Activated naive CD4-positive, alpha-beta T cell treated with anti-CD3 and anti-CD28 coated beads, Interleukin-2, amount 50 U/mL, for 16 hours (primary cell): Measurements from ENCODE around the gene KRT32.

Experiments used
- DNase-seq: peaks from one replicate; pipeline ENCODE4 v3.0.0-alpha.2; 2020

KRT32 gene

GRCh38 chr17:41466988-41467387, at the start of gene KRT32:
Gene KRT32, minus strand, starts transcription at chr17:41467386. Its CDS starts 61 bp downstream, at chr17:41467325.
- no peak for DNase-seq

GRCh38 chr17:41516830-41517283, 49.7 kb upstream of the KRT32 start:
- DNase-seq = no peak

- no peak for DNase-seq
Observed at GRCh38 chr17:41516147-41516829, 49.1 kb upstream of the KRT32 start.

GRCh38 chr17:41513168-41513547, 46.0 kb upstream of the KRT32 start:
- no peak for DNase-seq

- DNase-seq = no peak
Observed at GRCh38 chr17:41512546-41513167, 45.5 kb upstream of the KRT32 start.

- DNase-seq = no peak
Observed at GRCh38 chr17:41511716-41512115, 44.5 kb upstream of the KRT32 start.

GRCh38 chr17:41511116-41511515, 43.9 kb upstream of the KRT32 start:
- no peak for DNase-seq

- DNase-seq = no peak
Observed at GRCh38 chr17:41510251-41511065, 43.3 kb upstream of the KRT32 start.

GRCh38 chr17:41507315-41507880, 40.2 kb upstream of the KRT32 start:
- DNase-seq = no peak

- DNase-seq = no peak
Observed at GRCh38 chr17:41505809-41506767, 38.9 kb upstream of the KRT32 start.

GRCh38 chr17:41505007-41505808, 38.0 kb upstream of the KRT32 start, which contains the start of gene KRT13:
Gene KRT13, minus strand, starts transcription at chr17:41505612. Its CDS starts 62 bp downstream, at chr17:41505550.
- no peak for DNase-seq

GRCh38 chr17:41504246-41504977, 37.2 kb upstream of the KRT32 start:
- DNase-seq = no peak

GRCh38 chr17:41503202-41503601, 36.0 kb upstream of the KRT32 start:
- no peak for DNase-seq

GRCh38 chr17:41500131-41500911, 33.1 kb upstream of the KRT32 start:
- DNase-seq = no peak

- no peak for DNase-seq
Observed at GRCh38 chr17:41499714-41500113, 32.5 kb upstream of the KRT32 start.

- DNase-seq = no peak
Observed at GRCh38 chr17:41498276-41498675, 31.1 kb upstream of the KRT32 start.

- DNase-seq = peak; percentile 51
Observed at GRCh38 chr17:41496803-41497484, 29.8 kb upstream of the KRT32 start.

GRCh38 chr17:41494524-41494923, 27.3 kb upstream of the KRT32 start:
- no peak for DNase-seq

- no peak for DNase-seq
Observed at GRCh38 chr17:41492771-41493170, 25.6 kb upstream of the KRT32 start.
